GM18868 (cell line): ENCODE data around the gene ESR2.
"Not testable (repeated sequence)": the region's sequence is repeated elsewhere in the genome, so short reads cannot be mapped to it uniquely, and the experiment has no call there.

ENCODE experiments used
- ATAC-seq: cut with Tn5 transposase; IDR thresholded peaks from one replicate; pipeline ENCODE4 v1.9.1; 2021; ENCODE audit warnings: mild to moderate bottlenecking, moderate library complexity; ENCODE audit not compliant: unreplicated experiment

Gene ESR2

DNA sequence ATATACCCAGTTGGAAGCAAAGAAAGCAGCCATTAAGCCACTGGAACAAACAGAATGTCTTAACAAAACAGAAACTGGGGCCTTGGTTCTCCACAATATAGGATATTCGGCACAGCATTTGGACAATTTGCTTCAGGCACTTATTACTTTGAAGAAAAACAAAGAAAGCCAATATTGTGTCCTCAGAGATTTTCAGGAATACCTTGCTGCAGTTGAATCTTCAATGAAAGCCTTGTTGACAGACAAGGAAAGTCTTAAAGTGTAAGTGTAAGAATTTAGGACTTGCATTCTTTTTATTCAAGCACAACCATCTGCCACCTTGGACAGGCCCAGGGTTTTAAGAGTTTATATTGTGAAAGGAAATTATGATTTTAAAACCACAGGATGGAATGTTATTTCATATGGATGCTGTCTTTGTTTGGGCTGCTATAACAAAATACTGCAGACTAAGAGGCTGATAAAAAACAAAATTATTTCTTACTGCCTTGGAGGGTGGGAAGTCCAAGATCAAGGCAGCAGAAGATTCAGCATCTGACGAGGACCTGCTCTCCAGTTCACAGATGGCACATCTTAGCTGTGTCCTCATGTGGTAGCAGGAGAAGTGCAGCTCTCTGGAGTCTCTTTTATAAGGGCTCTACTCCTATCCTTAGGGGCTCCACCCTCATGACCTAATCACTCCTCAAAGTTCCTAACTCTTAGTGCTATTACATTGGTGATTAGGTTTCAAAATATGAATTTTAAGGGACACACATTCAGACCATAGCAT lies 244.4 kb downstream of the ESR2 start:
- ATAC-seq = no peak

DNA sequence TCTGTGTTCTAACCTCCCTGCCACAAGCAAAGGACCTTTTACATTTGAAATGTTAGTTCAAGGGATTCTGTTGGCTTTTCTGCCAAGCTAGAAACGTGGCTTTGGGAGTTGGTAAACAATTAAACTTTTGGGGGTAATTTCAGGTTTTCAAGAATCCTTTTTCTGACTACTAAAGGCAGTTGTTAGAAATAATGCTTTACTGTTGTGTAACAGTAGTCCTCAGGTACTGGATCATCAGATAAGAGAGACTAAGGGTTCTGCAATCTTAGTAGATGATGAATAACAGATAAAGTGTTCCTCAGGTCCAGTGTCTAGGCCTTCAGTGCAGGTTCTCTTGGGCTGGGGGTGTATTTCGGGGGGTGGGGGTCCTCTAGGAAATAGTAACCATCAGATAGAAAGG lies 249.1 kb downstream of the ESR2 start:
- ATAC-seq = no peak

DNA sequence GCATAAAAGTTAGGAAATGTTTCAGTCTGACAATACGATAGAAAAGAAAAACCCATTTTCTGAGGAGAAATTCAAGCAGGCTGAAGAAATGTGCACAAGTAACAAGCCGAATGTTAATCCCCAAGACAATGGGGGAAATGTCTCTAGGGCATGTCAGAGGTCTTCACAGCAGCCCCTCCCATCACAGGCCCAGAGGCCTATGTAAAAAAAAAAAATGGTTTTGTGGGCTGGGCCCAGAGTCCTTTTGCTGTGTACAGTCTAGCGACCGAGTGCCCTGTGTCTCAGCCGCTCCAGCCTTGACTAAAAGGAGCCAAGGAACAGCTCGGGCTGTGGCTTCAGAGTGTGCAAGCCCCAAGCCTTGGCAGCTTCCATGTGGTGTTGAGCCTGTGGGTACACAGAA lies 250.9 kb downstream of the ESR2 start:
- ATAC-seq = not testable (repeated sequence)

DNA sequence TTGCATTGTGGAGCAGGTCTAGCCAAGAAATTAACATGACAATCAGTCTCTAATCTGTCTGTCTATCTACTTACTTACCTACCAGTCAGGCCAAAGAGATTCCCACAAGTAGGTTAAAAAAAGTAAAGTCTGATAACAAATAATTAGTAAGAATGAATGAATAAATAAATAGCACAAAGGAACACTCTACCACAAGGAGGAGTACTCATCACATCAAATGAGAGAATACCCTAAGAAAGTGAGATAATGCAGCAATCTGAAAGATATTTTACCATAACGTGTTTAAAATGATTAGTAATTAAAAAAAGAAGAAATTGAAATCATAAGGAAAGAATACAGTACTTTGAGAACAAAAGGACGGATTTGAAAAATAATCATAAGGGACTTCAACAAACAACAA lies 254.1 kb downstream of the ESR2 start:
- no peak for ATAC-seq

DNA sequence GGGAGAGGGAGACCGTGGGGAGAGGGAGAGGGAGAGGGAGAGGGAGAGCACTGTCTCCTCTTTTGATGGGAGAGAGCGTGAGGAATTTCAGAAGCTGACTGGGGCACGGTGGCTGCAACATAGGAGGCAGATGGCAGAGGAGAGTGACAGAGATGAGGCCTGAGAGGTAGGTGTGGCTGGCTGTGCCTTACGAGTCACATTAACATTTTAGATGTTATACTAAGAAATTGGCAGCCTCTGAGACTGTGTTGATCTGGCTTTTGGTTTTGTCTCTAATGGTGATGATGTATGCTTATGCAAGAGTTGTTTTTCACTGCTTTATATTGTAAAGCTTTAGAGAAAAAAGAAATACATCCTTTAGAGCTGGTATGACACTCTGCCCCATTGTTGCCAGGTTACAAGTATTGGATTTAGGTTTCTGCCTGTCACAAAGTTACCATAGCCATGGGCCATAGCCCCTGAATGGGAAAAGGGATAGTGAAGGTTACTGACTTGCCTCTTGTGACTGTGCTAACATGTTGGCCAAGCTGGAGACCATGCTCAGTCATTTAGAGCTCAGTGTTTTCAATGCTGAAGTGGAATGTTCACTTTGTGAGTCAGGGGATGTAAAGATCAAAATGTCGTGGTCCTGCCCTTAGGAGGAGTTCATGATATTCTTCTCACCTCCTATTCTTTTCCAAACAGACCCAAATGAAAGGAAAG lies 255.2 kb downstream of the ESR2 start:
- ATAC-seq = no peak

DNA sequence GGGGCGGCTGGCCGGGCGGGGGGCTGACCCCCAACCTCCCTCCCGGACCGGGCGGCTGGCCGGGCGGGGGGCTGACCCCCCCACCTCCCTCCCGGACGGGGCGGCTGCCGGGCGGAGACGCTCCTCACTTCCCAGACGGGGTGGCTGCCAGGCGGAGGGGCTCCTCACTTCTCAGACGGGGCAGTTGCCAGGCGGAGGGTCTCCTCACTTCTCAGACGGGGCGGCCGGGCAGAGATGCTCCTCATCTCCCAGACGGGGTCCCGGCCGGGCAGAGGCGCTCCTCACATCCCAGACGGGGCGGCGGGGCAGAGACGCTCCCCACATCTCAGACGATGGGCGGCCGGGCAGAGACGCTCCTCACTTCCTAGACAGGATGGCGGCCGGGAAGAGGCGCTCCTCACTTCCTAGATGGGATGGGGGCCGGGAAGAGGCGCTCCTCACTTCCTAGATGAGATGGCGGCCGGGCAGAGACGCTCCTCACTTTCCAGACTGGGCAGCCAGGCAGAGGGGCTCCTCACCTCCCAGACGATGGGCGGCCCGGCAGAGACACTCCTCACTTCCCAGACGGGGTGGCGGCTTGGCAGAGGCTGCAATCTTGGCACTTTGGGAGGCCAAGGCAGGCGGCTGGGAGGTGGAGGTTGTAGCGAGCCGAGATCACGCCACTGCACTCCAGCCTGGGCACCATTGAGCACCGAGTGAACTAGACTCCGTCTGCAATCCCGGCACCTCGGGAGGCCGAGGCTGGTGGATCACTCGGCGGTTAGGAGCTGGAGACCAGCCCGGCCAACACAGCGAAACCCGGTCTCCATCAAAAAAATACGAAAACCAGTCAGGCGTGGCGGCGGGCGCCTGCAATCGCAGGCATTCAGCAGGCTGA lies 256.1 kb downstream of the ESR2 start:
- not testable (repeated sequence) for ATAC-seq

DNA sequence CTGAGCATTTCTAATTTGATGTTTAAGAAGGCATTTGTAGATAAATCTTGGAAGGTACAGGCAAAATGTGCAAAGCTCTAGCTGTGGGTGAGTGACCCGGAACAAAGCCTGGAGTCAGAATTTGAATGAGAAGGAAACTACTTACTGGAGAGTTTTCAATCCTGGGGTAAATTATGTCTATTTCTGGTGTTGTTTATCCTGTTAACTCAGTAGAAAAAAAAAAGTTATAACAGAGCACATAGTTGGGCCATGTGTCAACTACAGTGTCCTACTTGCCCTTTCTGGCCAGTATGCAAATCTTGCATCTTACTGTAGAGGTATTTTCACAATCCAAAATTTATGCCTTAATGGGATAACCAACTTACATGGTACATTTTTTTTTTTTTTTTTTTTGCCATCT lies 259.0 kb downstream of the ESR2 start:
- no peak for ATAC-seq
